ENCODE data around the gene RNF212. TPM values are rescaled to one million over a fixed set of nuclear protein-coding genes. Genes with fewer than 3 reads are reported as not detected.

RNF212 gene
- total RNA-seq, 1 experiment from 2014 or later = 2.4 TPM

GRCh38 chr4:1041936-1042330 is 71.4 kb downstream of the RNF212 start:
- no peak overlapping the region for H3K27ac ChIP-seq (ENCODE audit: low read depth, low read length, poor library complexity, severe bottlenecking)
- H3K27me3 ChIP-seq (replicated peaks; ENCODE audit: insufficient read depth, low read depth, low read length, poor library complexity) = peaks cover 23% of the 10 kb centered on the region
- intact Hi-C loops (cut with micrococcal nuclease; ENCODE audit: unreplicated experiment) = no loop called here
- CTCF ChIA-PET = no interaction called here
- TF ChIP-seq, protein P1, sequence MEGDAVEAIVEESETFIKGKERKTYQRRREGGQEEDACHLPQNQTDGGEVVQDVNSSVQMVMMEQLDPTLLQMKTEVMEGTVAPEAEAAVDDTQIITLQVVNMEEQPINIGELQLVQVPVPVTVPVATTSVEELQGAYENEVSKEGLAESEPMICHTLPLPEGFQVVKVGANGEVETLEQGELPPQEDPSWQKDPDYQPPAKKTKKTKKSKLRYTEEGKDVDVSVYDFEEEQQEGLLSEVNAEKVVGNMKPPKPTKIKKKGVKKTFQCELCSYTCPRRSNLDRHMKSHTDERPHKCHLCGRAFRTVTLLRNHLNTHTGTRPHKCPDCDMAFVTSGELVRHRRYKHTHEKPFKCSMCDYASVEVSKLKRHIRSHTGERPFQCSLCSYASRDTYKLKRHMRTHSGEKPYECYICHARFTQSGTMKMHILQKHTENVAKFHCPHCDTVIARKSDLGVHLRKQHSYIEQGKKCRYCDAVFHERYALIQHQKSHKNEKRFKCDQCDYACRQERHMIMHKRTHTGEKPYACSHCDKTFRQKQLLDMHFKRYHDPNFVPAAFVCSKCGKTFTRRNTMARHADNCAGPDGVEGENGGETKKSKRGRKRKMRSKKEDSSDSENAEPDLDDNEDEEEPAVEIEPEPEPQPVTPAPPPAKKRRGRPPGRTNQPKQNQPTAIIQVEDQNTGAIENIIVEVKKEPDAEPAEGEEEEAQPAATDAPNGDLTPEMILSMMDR (conservative IDR thresholded peaks at IDR 0.05; ENCODE audit: low read depth, low read length) = no peak
- TF ChIP-seq EZH2 (IDR thresholded peaks at IDR 0.05; ENCODE audit: borderline replicate concordance, low read depth, low read length, poor library complexity, severe bottlenecking) = no peak
- H3K36me3 ChIP-seq (ENCODE audit: insufficient read depth, low read length, poor library complexity, severe bottlenecking) = no peaks in the 10 kb centered on the region
- no peak for DNase-seq (ENCODE audit: low spot score)
- H3K9me3 ChIP-seq (ENCODE audit: low read depth, low read length, poor library complexity, severe bottlenecking) = no peaks in the 10 kb centered on the region
- no TSS peak for BruUV-seq (replicated peaks)
- no peaks in the 10 kb centered on the region for H3K4me1 ChIP-seq (ENCODE audit: insufficient read depth, low read length, poor library complexity, severe bottlenecking)
- peak overlapping the region; percentile 29 for H3K4me3 ChIP-seq (ENCODE audit: low read depth, low read length, poor library complexity, severe bottlenecking)
- POLR2A ChIA-PET (ENCODE audit: low non-redundant PET) = no interaction called here

DNA sequence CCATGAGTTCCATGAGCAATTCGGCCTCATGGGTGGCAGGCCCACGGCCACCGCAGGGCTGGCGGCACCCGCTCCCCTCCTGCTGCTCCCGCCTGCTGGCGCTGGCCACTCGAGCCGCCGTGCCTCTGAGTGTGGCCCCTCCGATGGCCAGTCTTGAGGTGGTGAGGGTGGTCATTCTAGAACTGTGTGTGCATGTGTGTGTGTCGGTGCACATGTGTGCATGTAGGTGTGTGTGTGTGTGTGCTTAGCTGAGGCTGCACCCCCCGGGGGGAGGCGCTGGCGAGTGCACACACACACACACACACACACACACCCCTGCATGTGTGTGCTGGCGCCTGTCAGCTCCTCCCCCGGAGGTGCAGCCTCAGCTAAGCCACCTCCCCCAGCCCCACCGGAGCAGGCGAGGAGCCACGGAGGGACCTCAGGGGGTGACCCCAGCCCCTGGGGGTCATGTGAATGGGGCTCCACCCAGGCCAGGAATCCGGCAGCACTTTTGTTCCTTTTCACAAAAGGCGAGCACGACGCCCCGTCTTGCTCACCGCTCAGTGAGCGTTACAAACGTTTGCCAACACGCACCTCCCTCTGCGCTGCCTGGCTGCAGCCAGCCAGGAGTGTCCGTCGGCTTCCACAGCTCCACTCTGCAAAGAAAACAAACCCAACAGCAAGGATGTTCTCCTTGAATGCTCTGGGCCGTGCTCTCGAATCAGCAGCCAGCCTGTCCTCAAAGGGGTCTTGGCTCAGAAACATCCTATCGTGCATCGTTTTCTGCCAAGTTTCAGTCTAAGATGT is 72.0 kb downstream of the RNF212 start:
- Histone ChIP-seq H3K4me1 (ENCODE audit: insufficient read depth, low read length, poor library complexity, severe bottlenecking) (no peaks in the 10 kb centered on the region), H3K27me3 (replicated peaks; ENCODE audit: insufficient read depth, low read depth, low read length, poor library complexity) (peaks cover 22% of the 10 kb centered on the region), H3K36me3 (ENCODE audit: insufficient read depth, low read length, poor library complexity, severe bottlenecking) (no peaks in the 10 kb centered on the region), H3K4me3 (ENCODE audit: low read depth, low read length, poor library complexity, severe bottlenecking) (peak overlapping the region; percentile 29), H3K27ac (ENCODE audit: low read depth, low read length, poor library complexity, severe bottlenecking) (no peak overlapping the region), H3K9me3 (ENCODE audit: low read depth, low read length, poor library complexity, severe bottlenecking) (no peaks in the 10 kb centered on the region)
- ChIA-PET CTCF (no interaction called here), POLR2A (ENCODE audit: low non-redundant PET) (no interaction called here)
- intact Hi-C loops (cut with micrococcal nuclease; ENCODE audit: unreplicated experiment) = no loop called here
- no peak for DNase-seq (ENCODE audit: low spot score)
- no TSS peak for BruUV-seq (replicated peaks)
- TF ChIP-seq, protein P1 (conservative IDR thresholded peaks at IDR 0.05; ENCODE audit: low read depth, low read length) = no peak
- TF ChIP-seq EZH2 (IDR thresholded peaks at IDR 0.05; ENCODE audit: borderline replicate concordance, low read depth, low read length, poor library complexity, severe bottlenecking) = no peak

DNA sequence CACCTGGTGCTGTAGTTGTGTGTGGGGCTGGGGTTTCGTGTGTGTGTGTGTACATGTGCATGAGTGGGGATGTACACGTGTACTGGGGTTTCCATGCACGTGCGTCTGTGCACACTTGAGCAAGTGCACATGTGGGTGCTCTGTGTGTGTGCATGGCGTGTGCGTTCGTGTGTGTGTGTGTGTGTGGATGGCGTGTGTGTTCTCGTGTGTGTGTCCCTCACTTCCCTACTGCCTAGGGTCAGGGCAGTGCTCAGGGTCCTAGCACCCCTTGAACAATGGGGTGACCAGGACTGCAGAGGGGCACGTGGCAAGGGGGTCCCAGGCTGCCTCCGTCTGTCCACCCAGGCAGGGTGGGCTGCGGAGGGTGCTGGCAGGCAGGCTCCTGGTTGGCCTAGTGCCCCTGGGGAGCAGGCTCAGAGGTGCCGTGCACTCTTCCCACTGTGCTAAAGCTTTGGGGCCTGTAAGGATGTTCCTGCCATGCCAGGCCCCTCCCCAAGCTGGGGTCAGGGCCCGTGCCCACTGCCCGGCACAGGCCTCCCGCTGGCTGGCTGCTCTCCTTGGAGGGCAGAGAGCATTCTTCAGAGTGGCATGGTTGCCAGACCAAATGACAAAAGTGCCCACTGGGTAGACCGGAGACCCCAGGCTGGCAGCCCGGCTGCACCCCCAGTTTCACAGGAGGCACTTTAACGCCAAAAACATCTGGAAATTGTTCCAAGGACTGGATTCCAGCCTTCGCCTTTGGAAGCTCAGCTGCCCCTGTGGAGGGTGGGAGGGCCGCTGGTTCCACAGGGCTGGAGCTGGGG is 72.8 kb downstream of the RNF212 start:
- TF ChIP-seq, protein P1 (conservative IDR thresholded peaks at IDR 0.05; ENCODE audit: low read depth, low read length) = no peak
- TF ChIP-seq EZH2 (IDR thresholded peaks at IDR 0.05; ENCODE audit: borderline replicate concordance, low read depth, low read length, poor library complexity, severe bottlenecking) = no peak
- Histone ChIP-seq H3K27ac (ENCODE audit: low read depth, low read length, poor library complexity, severe bottlenecking) (no peak overlapping the region), H3K27me3 (replicated peaks; ENCODE audit: insufficient read depth, low read depth, low read length, poor library complexity) (peaks cover 21% of the 10 kb centered on the region), H3K4me3 (ENCODE audit: low read depth, low read length, poor library complexity, severe bottlenecking) (no peak overlapping the region), H3K4me1 (ENCODE audit: insufficient read depth, low read length, poor library complexity, severe bottlenecking) (no peaks in the 10 kb centered on the region), H3K36me3 (ENCODE audit: insufficient read depth, low read length, poor library complexity, severe bottlenecking) (no peaks in the 10 kb centered on the region), H3K9me3 (ENCODE audit: low read depth, low read length, poor library complexity, severe bottlenecking) (no peaks in the 10 kb centered on the region)
- ChIA-PET POLR2A (ENCODE audit: low non-redundant PET) (no interaction called here), CTCF (no interaction called here)
- intact Hi-C loops (cut with micrococcal nuclease; ENCODE audit: unreplicated experiment) = no loop called here
- DNase-seq (ENCODE audit: low spot score) = no peak
- BruUV-seq (replicated peaks) = no TSS peak
